Transverse colon (tissue), 4 donors: ENCODE measurements around the gene ELAC1. TPM values are rescaled to one million over a fixed set of nuclear protein-coding genes. Genes with fewer than 3 reads are reported as not detected.

Experiments
- DNase-seq: peaks from one replicate; pipeline ENCODE4 v3.0.0-alpha.2; 2019
- H3K27ac ChIP-seq, 4 donors: fragments of 200-600 bp; sonication (generic); 2 replicates each; pipeline ENCODE4 v1.5.1; 2016 to 2018; ENCODE audit warnings: inconsistent platforms in 4 of 4
- H3K27me3 ChIP-seq: fragments of 200-600 bp; sonication (generic); 2 replicates; pipeline ENCODE4 v1.5.1; 2017; ENCODE audit warnings: inconsistent platforms
- H3K36me3 ChIP-seq, 4 donors: fragments of 200-600 bp; sonication (generic); 2 replicates each; pipeline ENCODE4 v1.5.1; 2017 to 2019; ENCODE audit warnings: inconsistent platforms in 4 of 4
- H3K4me1 ChIP-seq, 4 donors: fragments of 200-600 bp; sonication (generic); 2 replicates each; pipeline ENCODE4 v1.5.1; 2017 to 2020; ENCODE audit warnings: inconsistent platforms in 4 of 4
- H3K4me3 ChIP-seq, 4 donors: fragments of 200-600 bp; sonication (generic); 1 replicate in 1 of 4; 2 replicates in 3 of 4; pipeline versions ENCODE4 v1.5.1 to v1.6.1; 2017 to 2019; ENCODE audit warnings: inconsistent platforms in 4 of 4
- H3K9me3 ChIP-seq, 2 donors: fragments of 200-600 bp; sonication (generic); 2 replicates each; pipeline ENCODE4 v1.5.1; 2017 to 2019; ENCODE audit warnings: inconsistent platforms in 2 of 2
- CTCF ChIP-seq, 5 experiments: fragments of 200-600 bp in 3 of 5; fragments of 450-650 bp in 2 of 5; sonication (generic) in 3 of 5; IDR thresholded peaks; 1 replicate in 2 of 5; 2 replicates in 3 of 5; pipeline ENCODE4 v1.5.1; 2016 to 2017; ENCODE audit warnings: antibody characterized with exemption in 5 of 5, inconsistent platforms in 3 of 5, mild to moderate bottlenecking in 2 of 5, moderate library complexity in 1 of 5
- EP300 ChIP-seq: sonication (generic); formaldehyde crosslinking; IDR thresholded peaks from one replicate; pipeline ENCODE4 v1.6.1; 2017; ENCODE audit warnings: antibody characterized with exemption, low read depth
- POLR2A ChIP-seq: fragments of 450-650 bp; IDR thresholded peaks from one replicate; pipeline ENCODE4 v1.6.1; 2016; ENCODE audit warnings: antibody characterized with exemption, mild to moderate bottlenecking, moderate library complexity
- POLR2AphosphoS5 ChIP-seq, 3 donors: sonication (generic); formaldehyde crosslinking; IDR thresholded peaks; one replicate each; pipeline ENCODE4 v1.6.1; 2016; ENCODE audit warnings: antibody characterized with exemption in 3 of 3
- WGBS, 2 donors: methylation state at CpG; one replicate each; pipeline ENCODE4 v1.1.5; 2018; ENCODE audit warnings: low coverage in 1 of 2; 5-methylcytosine and 5-hydroxymethylcytosine counted together
- in situ Hi-C, 4 donors: fragments of 200-750 bp; cut with MboI; loops; one replicate each; pipeline versions ENCODE4 v1.15.0 to v1.15.1; 2017; ENCODE audit warnings: low sequenced_read_pairs in 3 of 4, low pct_ligation_motif_present in 1 of 4, low pct_unique_long_range_greater_than_20kb in 1 of 4
- intact Hi-C: fragments of 100-400 bp; cut with DNase I; formaldehyde crosslinking; loops from one replicate; pipeline ENCODE4 v1.15.1; 2023; ENCODE audit warnings: low total_unique reads
- total RNA-seq, 4 donors: library from RNA; depleted of rRNA; stranded (reverse); fragments of >200 nt; gene quantifications; one replicate each; pipeline ENCODE4 v1.1.0, GENCODE V29; 2016

ELAC1 gene, protein sequence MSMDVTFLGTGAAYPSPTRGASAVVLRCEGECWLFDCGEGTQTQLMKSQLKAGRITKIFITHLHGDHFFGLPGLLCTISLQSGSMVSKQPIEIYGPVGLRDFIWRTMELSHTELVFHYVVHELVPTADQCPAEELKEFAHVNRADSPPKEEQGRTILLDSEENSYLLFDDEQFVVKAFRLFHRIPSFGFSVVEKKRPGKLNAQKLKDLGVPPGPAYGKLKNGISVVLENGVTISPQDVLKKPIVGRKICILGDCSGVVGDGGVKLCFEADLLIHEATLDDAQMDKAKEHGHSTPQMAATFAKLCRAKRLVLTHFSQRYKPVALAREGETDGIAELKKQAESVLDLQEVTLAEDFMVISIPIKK
- total RNA-seq, result 1 to 10 TPM in 3 of 4 donors, not detected in 1; 3.2 to 9.6 (median 6.4) TPM

- no peaks in the 10 kb centered on the region for H3K36me3 ChIP-seq
- 0 to 1% methylated on average over 1 to 70 of the region's 84 CpGs for WGBS, 2 donors
- in situ Hi-C loops, result no loop called here
- DNase-seq, result peak; percentile 81
- peak; percentile 86 for TF ChIP-seq POLR2A
- TF ChIP-seq POLR2AphosphoS5 (IDR thresholded peaks at IDR 0.05), result peak; percentile 75 to 95 (median 94)
- TF ChIP-seq EP300, result no peak
- TF ChIP-seq CTCF (IDR thresholded peaks at IDR 0.05), result no peak
- H3K9me3 ChIP-seq, result peaks cover 3 to 7% of the 10 kb centered on the region in 2 donors
- H3K27me3 ChIP-seq, result no peaks in the 10 kb centered on the region
- peak within 1 kb of the TSS; percentile 95 to 99 (median 98) for H3K27ac ChIP-seq
- H3K4me1 ChIP-seq, result peaks cover 8 to 25% (median 14%) of the 10 kb centered on the region in 4 donors
- peak within 1 kb of the TSS; percentile 73 to 98 (median 90) for H3K4me3 ChIP-seq
- intact Hi-C loops, result loop anchor here (1.0 kb wide), 1 partner anchor 61 kb away; no protein-coding TSS in a partner anchor
These were observed at the start of gene ELAC1 for GRCh38 chr18:50967714-50968661. ELAC1 (plus strand) TSS chr18:50968040; CDS start chr18:50974405, 6,365 bp downstream.

DNA sequence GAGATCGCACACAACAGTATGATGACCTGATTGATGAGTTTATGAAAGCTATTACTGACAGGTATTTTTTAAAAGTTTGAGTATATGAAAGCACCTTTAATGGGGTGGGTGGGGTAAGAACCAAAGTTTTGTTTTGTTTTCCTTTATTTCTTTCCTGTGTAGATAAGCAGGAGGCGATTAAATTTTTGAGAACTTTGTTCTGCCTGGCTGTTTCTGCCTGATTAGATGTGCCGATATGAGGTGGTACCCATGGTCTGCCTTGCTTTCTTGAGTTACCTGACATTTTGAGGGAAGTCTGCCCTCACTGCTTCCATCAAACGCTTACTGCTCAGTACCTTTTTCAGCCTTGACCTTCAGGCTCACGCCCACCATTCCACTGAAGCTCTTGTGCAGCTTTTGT is 49.7 kb upstream of the ELAC1 start:
- TF ChIP-seq POLR2A, result no peak
- TF ChIP-seq EP300, result no peak
- no peak for TF ChIP-seq CTCF (IDR thresholded peaks at IDR 0.05)
- no peak for TF ChIP-seq POLR2AphosphoS5 (IDR thresholded peaks at IDR 0.05)
- in situ Hi-C loops, result no loop called here
- 90 to 92% methylated on average over 4 to 5 of the region's 5 CpGs for WGBS, 2 donors
- intact Hi-C loops, result no loop called here
- H3K4me1 ChIP-seq, result peaks cover 0 to 10% (median 3%) of the 10 kb centered on the region in 4 donors
- H3K27ac ChIP-seq, result no peak overlapping the region
- peaks cover 0 to 61% (median 17%) of the 10 kb centered on the region in 4 donors for H3K36me3 ChIP-seq
- H3K9me3 ChIP-seq, result no peaks in the 10 kb centered on the region
- H3K27me3 ChIP-seq, result no peaks in the 10 kb centered on the region
- no peak overlapping the region for H3K4me3 ChIP-seq
- no peak for DNase-seq

DNA sequence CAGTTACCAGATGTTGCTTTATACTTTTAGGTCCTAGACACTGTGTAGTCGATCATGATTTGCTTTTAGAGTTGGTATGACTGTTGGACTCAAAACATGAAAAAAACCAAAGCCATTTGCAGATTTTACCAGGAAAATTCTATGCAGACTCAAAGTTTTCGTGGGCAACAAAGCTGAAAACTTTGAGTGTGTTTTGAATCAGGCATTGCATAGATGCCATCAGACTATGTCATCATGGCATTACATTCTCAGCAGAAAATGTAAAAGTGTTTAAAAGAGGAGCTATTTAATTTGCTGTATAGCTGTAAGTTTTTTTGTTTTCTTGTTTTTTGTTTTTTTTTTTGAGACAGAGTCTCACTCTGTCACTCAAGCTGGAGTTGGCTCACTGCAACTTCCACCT is 43.5 kb upstream of the ELAC1 start:
- Histone ChIP-seq H3K27me3 (no peaks in the 10 kb centered on the region), H3K4me3 (no peak overlapping the region), H3K4me1 (no peaks in the 10 kb centered on the region), H3K9me3 (no peaks in the 10 kb centered on the region), H3K36me3 (peaks cover 0 to 65% (median 28%) of the 10 kb centered on the region in 4 donors), H3K27ac (no peak overlapping the region)
- 93 to 100% methylated on average over 2 of the region's 2 CpGs for WGBS, 2 donors
- intact Hi-C loops (no loop called here), in situ Hi-C loops (no loop called here)
- no peak for DNase-seq
- no peak for TF ChIP-seq POLR2AphosphoS5 (IDR thresholded peaks at IDR 0.05)

DNA sequence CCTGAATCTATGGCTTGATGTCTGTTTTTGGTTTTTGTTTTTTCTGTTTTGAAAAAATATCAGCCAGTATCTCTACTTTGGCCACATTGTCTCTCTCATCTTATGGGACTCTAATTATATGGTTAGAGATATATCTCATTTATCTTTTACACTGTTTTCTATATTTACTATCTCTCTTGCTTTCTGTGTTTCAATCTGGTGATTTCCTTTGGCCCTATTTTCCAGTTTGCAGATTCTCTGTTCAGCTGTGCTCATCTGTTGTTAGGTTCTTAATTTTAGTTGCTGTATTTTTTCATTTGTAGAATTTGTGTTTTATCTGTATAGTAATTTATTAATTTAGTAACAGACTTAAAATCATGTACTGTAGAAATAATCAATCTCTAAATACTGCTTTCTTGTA is 41.3 kb upstream of the ELAC1 start:
- intact Hi-C loops (no loop called here), in situ Hi-C loops (no loop called here)
- Histone ChIP-seq H3K4me1 (no peaks in the 10 kb centered on the region), H3K27me3 (no peaks in the 10 kb centered on the region), H3K27ac (no peak overlapping the region), H3K4me3 (no peak overlapping the region), H3K36me3 (peaks cover 0 to 45% (median 19%) of the 10 kb centered on the region in 4 donors), H3K9me3 (no peaks in the 10 kb centered on the region)
- no peak for TF ChIP-seq EP300
- TF ChIP-seq POLR2AphosphoS5 (IDR thresholded peaks at IDR 0.05), result no peak
- no peak for TF ChIP-seq POLR2A
- no peak for TF ChIP-seq CTCF (IDR thresholded peaks at IDR 0.05)
- DNase-seq, result no peak
